NK-92 (cell line): ENCODE measurements around the gene ZNF263.

Experiments
- DNase-seq: peaks from one replicate; lab custom pipeline; 2025; ENCODE audit not compliant: unreplicated experiment; lab: John Stamatoyannopoulos, UW

The ZNF263 gene

GRCh38 chr16:3317315-3317999 is 34.2 kb downstream of the ZNF263 start:
- no peak for DNase-seq

GRCh38 chr16:3321816-3322215 is 38.5 kb downstream of the ZNF263 start:
- no peak for DNase-seq

GRCh38 chr16:3327514-3327913 is 44.2 kb downstream of the ZNF263 start:
- no peak for DNase-seq

DNA sequence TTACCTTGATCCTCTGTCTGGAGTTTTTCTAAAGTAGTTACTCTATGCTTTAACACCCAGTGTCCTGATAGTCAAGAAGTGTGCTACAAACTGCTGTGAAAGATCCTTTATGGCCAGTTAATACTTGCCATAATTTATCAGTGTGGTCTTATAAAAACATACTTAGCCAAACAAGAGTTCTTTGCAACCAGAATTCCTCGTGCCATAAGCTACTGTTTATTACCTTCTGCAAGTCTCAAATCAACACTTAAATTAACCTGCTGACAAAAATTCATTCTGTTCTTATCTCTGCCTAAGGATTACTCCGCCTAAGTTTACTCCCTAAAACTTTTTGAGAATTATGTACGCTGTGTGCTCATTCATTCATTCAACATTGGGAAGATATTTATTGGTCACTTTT is 44.8 kb downstream of the ZNF263 start:
- DNase-seq = no peak

DNA sequence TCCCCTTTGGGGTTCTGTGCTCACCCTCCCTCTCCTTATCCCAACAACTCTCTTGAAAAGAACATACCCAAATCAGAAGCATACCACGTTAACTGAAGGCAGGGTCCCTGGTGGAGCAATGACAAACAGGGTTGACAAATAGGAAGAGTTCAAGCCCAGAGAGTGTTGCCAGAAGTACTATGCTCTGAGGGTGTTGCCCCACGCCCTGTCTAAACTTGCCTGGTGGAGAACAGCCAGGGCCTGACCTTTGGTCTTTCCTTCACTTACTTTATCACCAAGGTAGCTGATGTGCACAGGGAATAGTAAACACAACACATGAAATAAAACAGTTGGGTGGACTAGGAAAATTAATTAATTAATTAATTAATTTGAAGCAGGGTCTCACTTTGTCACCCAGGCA is 45.4 kb downstream of the ZNF263 start:
- no peak for DNase-seq
